ENCODE measurements around the gene BACH2.

The BACH2 gene

GRCh38 chr6:89917801-89918366, 378.8 kb downstream of the BACH2 start:
- H2BK120ac ChIP-seq (ENCODE audit: low read depth, low read length): no peak overlapping the region
- H3K14ac ChIP-seq (ENCODE audit: low read length in 2 of 2): no peak overlapping the region
- H3K4ac ChIP-seq (ENCODE audit: low read depth in 1 of 2, low read length in 2 of 2): no peak overlapping the region
- no peak overlapping the region for H3K18ac ChIP-seq (ENCODE audit: low read depth in 1 of 2, low read length in 2 of 2)
- no peak overlapping the region for H2AFZ ChIP-seq (ENCODE audit: low read depth, low read length)
- no peak overlapping the region for H3K27ac ChIP-seq (ENCODE audit: low read length, poor library complexity, severe bottlenecking)
- no peak overlapping the region for H3K4me2 ChIP-seq (ENCODE audit: low read length, poor library complexity, severe bottlenecking)
- peaks cover 1% of the 10 kb centered on the region for H3K4me1 ChIP-seq (ENCODE audit: control insufficient read depth, insufficient read depth, low read depth, low read length)
- H2AK5ac ChIP-seq (ENCODE audit: low read length, severe bottlenecking): no peak overlapping the region
- no peak overlapping the region for H4K91ac ChIP-seq (ENCODE audit: low read length)
- peaks cover 0 to 3% of the 10 kb centered on the region in 2 experiments for H3K27me3 ChIP-seq (ENCODE audit: control insufficient read depth in 1 of 2, insufficient read depth in 1 of 2, low read length in 2 of 2)
- H3K36me3 ChIP-seq (ENCODE audit: control insufficient read depth in 1 of 2, insufficient read depth in 2 of 2, low read depth in 1 of 2, low read length in 2 of 2): no peaks in the 10 kb centered on the region
- H3K9ac ChIP-seq (ENCODE audit: low read length): no peak overlapping the region
- H3K23ac ChIP-seq (ENCODE audit: low read length in 2 of 2): no peak overlapping the region
- H3K9me3 ChIP-seq (ENCODE audit: control insufficient read depth, low read length): peaks cover 17% of the 10 kb centered on the region
- no peaks in the 10 kb centered on the region for H3K79me1 ChIP-seq (replicated peaks; ENCODE audit: low read length, poor library complexity, severe bottlenecking)
- H4K8ac ChIP-seq (ENCODE audit: low read length): no peak overlapping the region
- H2BK5ac ChIP-seq (ENCODE audit: low read depth, low read length, poor library complexity, severe bottlenecking): no peak overlapping the region
- H2BK15ac ChIP-seq (ENCODE audit: low read depth, poor library complexity, severe bottlenecking): no peak overlapping the region
- 72% methylated on average over 2 of the region's 3 CpGs for WGBS
- no peak for DNase-seq
- no peak overlapping the region for H2BK12ac ChIP-seq (ENCODE audit: low read length in 2 of 2)
- H3K4me3 ChIP-seq (ENCODE audit: insufficient read depth in 1 of 2, low read depth in 1 of 2, low read length in 2 of 2): no peak overlapping the region

- H2AK5ac ChIP-seq (ENCODE audit: low read length, severe bottlenecking): no peak overlapping the region
- no peak overlapping the region for H3K4me3 ChIP-seq (ENCODE audit: insufficient read depth in 1 of 2, low read depth in 1 of 2, low read length in 2 of 2)
- no peak overlapping the region for H2AFZ ChIP-seq (ENCODE audit: low read depth, low read length)
- H3K18ac ChIP-seq (ENCODE audit: low read depth in 1 of 2, low read length in 2 of 2): no peak overlapping the region
- H3K4me1 ChIP-seq (ENCODE audit: control insufficient read depth, insufficient read depth, low read depth, low read length): peaks cover 1% of the 10 kb centered on the region
- no peak overlapping the region for H3K23ac ChIP-seq (ENCODE audit: low read length in 2 of 2)
- H3K27me3 ChIP-seq (ENCODE audit: control insufficient read depth in 1 of 2, insufficient read depth in 1 of 2, low read length in 2 of 2): peaks cover 0 to 3% of the 10 kb centered on the region in 2 experiments
- H4K8ac ChIP-seq (ENCODE audit: low read length): no peak overlapping the region
- H3K9ac ChIP-seq (ENCODE audit: low read length): no peak overlapping the region
- peaks cover 17% of the 10 kb centered on the region for H3K9me3 ChIP-seq (ENCODE audit: control insufficient read depth, low read length)
- WGBS: 84% methylated on average over 4 of the region's 4 CpGs
- no peak for DNase-seq
- no peak overlapping the region for H3K27ac ChIP-seq (ENCODE audit: low read length, poor library complexity, severe bottlenecking)
- no peaks in the 10 kb centered on the region for H3K79me1 ChIP-seq (replicated peaks; ENCODE audit: low read length, poor library complexity, severe bottlenecking)
- no peak overlapping the region for H2BK5ac ChIP-seq (ENCODE audit: low read depth, low read length, poor library complexity, severe bottlenecking)
- no peak overlapping the region for H4K91ac ChIP-seq (ENCODE audit: low read length)
- no peak overlapping the region for H3K14ac ChIP-seq (ENCODE audit: low read length in 2 of 2)
- no peak overlapping the region for H3K4me2 ChIP-seq (ENCODE audit: low read length, poor library complexity, severe bottlenecking)
- H2BK15ac ChIP-seq (ENCODE audit: low read depth, poor library complexity, severe bottlenecking): no peak overlapping the region
- no peak overlapping the region for H2BK12ac ChIP-seq (ENCODE audit: low read length in 2 of 2)
- no peak overlapping the region for H2BK120ac ChIP-seq (ENCODE audit: low read depth, low read length)
- no peaks in the 10 kb centered on the region for H3K36me3 ChIP-seq (ENCODE audit: control insufficient read depth in 1 of 2, insufficient read depth in 2 of 2, low read depth in 1 of 2, low read length in 2 of 2)
- no peak overlapping the region for H3K4ac ChIP-seq (ENCODE audit: low read depth in 1 of 2, low read length in 2 of 2)
These were observed 379.4 kb downstream of the BACH2 start for GRCh38 chr6:89917216-89917615.

GRCh38 chr6:89916136-89916920, 380.3 kb downstream of the BACH2 start:
- H2BK5ac ChIP-seq (ENCODE audit: low read depth, low read length, poor library complexity, severe bottlenecking): no peak overlapping the region
- H3K4me3 ChIP-seq (ENCODE audit: insufficient read depth in 1 of 2, low read depth in 1 of 2, low read length in 2 of 2): no peak overlapping the region
- no peak overlapping the region for H2BK120ac ChIP-seq (ENCODE audit: low read depth, low read length)
- H3K27me3 ChIP-seq (ENCODE audit: control insufficient read depth in 1 of 2, insufficient read depth in 1 of 2, low read length in 2 of 2): peaks cover 0 to 2% of the 10 kb centered on the region in 2 experiments
- no peak overlapping the region for H2AFZ ChIP-seq (ENCODE audit: low read depth, low read length)
- no peak overlapping the region for H3K4ac ChIP-seq (ENCODE audit: low read depth in 1 of 2, low read length in 2 of 2)
- no peak overlapping the region for H3K14ac ChIP-seq (ENCODE audit: low read length in 2 of 2)
- H3K4me1 ChIP-seq (ENCODE audit: control insufficient read depth, insufficient read depth, low read depth, low read length): no peaks in the 10 kb centered on the region
- H3K36me3 ChIP-seq (ENCODE audit: control insufficient read depth in 1 of 2, insufficient read depth in 2 of 2, low read depth in 1 of 2, low read length in 2 of 2): no peaks in the 10 kb centered on the region
- H3K4me2 ChIP-seq (ENCODE audit: low read length, poor library complexity, severe bottlenecking): no peak overlapping the region
- H4K8ac ChIP-seq (ENCODE audit: low read length): no peak overlapping the region
- H3K27ac ChIP-seq (ENCODE audit: low read length, poor library complexity, severe bottlenecking): no peak overlapping the region
- no peaks in the 10 kb centered on the region for H3K79me1 ChIP-seq (replicated peaks; ENCODE audit: low read length, poor library complexity, severe bottlenecking)
- no peak overlapping the region for H2AK5ac ChIP-seq (ENCODE audit: low read length, severe bottlenecking)
- no peak overlapping the region for H3K9ac ChIP-seq (ENCODE audit: low read length)
- peaks cover 17% of the 10 kb centered on the region for H3K9me3 ChIP-seq (ENCODE audit: control insufficient read depth, low read length)
- H3K18ac ChIP-seq (ENCODE audit: low read depth in 1 of 2, low read length in 2 of 2): no peak overlapping the region
- no peak overlapping the region for H4K91ac ChIP-seq (ENCODE audit: low read length)
- 92% methylated on average over 2 of the region's 3 CpGs for WGBS
- H2BK12ac ChIP-seq (ENCODE audit: low read length in 2 of 2): no peak overlapping the region
- no peak overlapping the region for H3K23ac ChIP-seq (ENCODE audit: low read length in 2 of 2)
- H2BK15ac ChIP-seq (ENCODE audit: low read depth, poor library complexity, severe bottlenecking): no peak overlapping the region
- no peak for DNase-seq

GRCh38 chr6:89910902-89911240, 385.8 kb downstream of the BACH2 start:
- Histone ChIP-seq H2AFZ (ENCODE audit: low read depth, low read length) (no peak overlapping the region), H4K8ac (ENCODE audit: low read length) (no peak overlapping the region), H2BK15ac (ENCODE audit: low read depth, poor library complexity, severe bottlenecking) (no peak overlapping the region), H3K9me3 (ENCODE audit: control insufficient read depth, low read length) (peaks cover 6% of the 10 kb centered on the region), H2AK5ac (ENCODE audit: low read length, severe bottlenecking) (no peak overlapping the region), H3K18ac (ENCODE audit: low read depth in 1 of 2, low read length in 2 of 2) (no peak overlapping the region), H3K36me3 (ENCODE audit: control insufficient read depth in 1 of 2, insufficient read depth in 2 of 2, low read depth in 1 of 2, low read length in 2 of 2) (no peaks in the 10 kb centered on the region), H3K27me3 (ENCODE audit: control insufficient read depth in 1 of 2, insufficient read depth in 1 of 2, low read length in 2 of 2) (peaks cover 0 to 2% of the 10 kb centered on the region in 2 experiments), H3K79me1 (replicated peaks; ENCODE audit: low read length, poor library complexity, severe bottlenecking) (no peaks in the 10 kb centered on the region), H3K14ac (ENCODE audit: low read length in 2 of 2) (no peak overlapping the region), H3K4me2 (ENCODE audit: low read length, poor library complexity, severe bottlenecking) (no peak overlapping the region), H3K9ac (ENCODE audit: low read length) (no peak overlapping the region), H3K4me3 (ENCODE audit: insufficient read depth in 1 of 2, low read depth in 1 of 2, low read length in 2 of 2) (no peak overlapping the region), H3K23ac (ENCODE audit: low read length in 2 of 2) (no peak overlapping the region), H4K91ac (ENCODE audit: low read length) (no peak overlapping the region), H3K4me1 (ENCODE audit: control insufficient read depth, insufficient read depth, low read depth, low read length) (no peaks in the 10 kb centered on the region), H3K27ac (ENCODE audit: low read length, poor library complexity, severe bottlenecking) (no peak overlapping the region), H3K4ac (ENCODE audit: low read depth in 1 of 2, low read length in 2 of 2) (no peak overlapping the region), H2BK12ac (ENCODE audit: low read length in 2 of 2) (no peak overlapping the region), H2BK5ac (ENCODE audit: low read depth, low read length, poor library complexity, severe bottlenecking) (no peak overlapping the region), H2BK120ac (ENCODE audit: low read depth, low read length) (no peak overlapping the region)
- no peak for DNase-seq
- 37% methylated on average over 1 of the region's 1 CpG for WGBS
